NCI-H748 (cell line): ENCODE data around the gene UGT1A4.

Source experiments
- DNase-seq: peaks from one replicate; lab custom pipeline; 2025; ENCODE audit not compliant: unreplicated experiment; lab: John Stamatoyannopoulos, UW

The UGT1A4 gene

DNA sequence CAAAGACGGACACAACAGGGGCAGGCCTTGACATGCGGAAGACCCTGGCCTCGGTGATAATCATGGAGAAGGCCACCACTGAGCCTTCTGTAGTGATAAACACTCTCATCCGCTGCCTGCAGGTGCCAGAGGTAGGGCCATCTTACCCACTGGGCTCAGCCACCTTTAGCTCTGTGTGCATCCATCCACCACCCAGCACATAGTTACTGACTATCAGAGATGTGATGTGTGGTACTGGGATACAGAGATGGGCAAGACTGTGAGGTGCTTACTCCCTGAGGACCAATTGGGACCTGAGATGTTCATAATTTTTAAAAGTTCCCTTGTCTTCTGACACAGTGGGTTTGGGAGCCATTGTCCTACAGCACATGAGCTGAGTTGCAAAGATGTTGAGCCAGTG lies 61.2 kb downstream of the UGT1A4 start:
- DNase-seq = no peak

DNA sequence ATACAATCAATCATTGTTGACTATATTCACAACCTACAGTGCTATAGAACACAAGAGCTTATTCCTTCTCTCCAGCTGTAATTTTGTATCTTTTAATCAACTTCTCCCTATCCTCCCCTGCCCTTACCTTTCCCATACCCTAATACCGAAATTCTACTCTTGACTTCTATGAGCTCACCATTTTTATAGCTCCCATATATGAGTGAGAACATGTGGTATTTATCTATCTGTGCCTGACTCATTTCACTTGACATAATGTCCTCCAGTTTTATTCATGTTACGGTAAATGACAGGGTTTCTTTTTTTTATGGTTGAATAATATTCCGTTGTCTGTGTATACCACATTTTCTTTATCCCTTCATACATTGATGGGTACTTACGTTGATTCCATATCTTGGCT lies 62.2 kb downstream of the UGT1A4 start:
- DNase-seq = no peak

DNA sequence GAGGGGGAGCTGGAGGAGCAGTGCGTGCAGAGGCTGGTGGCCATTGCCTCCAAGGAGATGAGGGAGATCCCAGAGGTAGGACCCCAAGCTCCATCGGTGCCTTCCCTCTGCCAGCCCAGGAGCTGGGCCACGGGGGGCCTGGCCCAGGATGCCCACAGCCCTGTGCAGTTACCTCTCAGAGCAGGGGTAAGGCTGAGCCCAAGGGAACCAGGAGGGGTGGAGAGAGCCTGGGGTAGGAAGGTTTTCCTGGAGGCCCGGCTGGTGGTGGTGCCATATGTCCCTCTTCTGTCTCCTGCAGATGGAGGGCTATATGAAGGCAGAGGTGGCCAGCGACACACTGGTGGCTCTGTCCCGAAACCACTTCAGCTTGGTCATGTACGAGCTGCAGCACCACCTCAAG lies 71.0 kb downstream of the UGT1A4 start:
- no peak for DNase-seq

GRCh38 chr2:233791151-233791882 lies 72.8 kb downstream of the UGT1A4 start:
- no peak for DNase-seq

DNA sequence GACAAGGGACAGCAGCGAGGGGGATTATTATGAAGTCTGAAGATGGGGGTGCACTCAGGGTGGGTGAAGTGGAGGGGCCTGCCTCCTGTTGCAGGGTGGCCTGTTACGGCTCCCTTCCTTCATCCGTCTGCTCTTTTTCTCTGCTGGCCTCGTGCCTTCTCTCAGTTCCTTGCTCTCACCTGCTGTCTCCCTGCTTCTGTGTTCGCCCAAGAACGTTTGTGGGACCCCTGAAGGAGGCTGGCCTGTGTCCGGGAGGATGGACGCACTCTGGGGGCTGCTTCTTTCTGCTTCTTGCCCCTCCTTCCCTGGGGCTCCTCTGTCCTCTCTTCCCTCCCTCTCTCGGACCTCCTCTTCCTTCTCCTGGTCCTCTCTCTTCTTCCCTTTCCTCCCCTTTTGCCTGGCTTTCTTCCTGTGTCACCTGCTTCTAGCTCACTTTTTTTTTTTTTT lies 73.4 kb downstream of the UGT1A4 start:
- no peak for DNase-seq

DNA sequence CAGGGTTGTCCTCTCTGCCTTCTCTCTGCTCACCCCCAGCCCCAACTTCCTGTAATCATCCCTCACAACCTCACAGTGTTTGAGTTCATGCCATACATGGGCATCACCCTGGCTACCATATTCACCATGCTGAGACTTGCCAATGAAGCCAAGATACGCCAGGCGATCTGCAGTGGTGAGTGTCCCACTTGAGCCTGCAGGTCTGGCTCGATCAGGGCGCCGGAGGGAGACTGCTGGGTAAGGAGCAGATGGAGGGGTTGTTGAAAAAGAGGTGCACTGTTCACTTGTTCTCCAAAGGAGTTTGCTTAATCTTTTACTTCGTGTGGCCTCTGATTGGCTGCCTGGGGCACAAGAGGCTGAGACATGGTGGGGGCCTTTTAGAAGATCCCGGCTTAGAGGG lies 74.2 kb downstream of the UGT1A4 start:
- no peak for DNase-seq

GRCh38 chr2:233793465-233794127 lies 75.1 kb downstream of the UGT1A4 start:
- peak; percentile 55 for DNase-seq

DNA sequence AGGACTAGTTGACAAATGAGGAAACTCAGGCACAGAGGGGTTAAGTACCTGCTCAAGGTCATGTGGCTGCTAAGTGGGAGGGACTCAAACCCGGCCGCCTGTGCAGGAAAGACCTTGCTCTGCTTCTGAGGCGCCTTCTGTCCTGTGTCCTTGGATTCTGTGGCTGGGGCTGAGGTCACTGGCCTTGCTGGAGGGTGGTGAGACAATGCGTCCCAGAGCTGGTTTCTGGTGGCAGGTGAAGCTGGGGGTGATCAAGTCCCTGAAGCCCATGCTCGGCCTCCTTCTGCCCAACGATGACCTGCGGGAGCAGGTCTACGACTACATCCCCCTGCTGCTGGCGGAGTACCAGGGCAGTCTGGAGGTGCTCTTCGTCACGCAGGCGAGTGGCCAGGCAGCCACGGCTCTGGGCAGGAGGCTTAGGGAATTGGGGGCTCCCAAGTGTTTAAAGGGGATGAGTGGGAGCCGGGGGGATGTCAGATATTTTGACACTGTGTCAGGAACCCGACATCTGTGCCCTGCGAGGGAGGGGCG lies 75.7 kb downstream of the UGT1A4 start:
- DNase-seq = no peak

DNA sequence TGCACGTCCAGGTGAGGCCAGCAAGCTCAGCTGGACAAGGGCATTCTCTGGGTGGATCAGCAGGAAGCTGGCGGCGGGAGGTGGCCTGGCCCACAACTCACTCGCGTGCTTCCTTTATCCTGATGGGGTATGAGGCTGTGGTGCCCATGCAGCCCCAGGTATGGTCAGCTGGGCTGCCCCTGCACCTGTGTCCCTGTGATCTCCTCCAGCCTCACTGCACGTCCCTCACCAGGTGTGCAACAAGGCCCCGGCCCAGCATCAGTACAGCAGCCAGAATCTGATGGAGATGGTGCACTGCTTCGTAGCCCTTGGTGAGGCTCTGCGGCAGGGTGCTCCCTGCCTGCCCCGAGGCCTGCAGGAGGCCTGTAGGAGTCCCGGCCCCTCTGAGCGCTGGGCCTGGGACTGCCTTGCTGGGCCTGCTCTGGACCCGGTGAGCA lies 77.2 kb downstream of the UGT1A4 start:
- no peak for DNase-seq

- no peak for DNase-seq
These were observed 77.7 kb downstream of the UGT1A4 start for GRCh38 chr2:233796254-233796653.

GRCh38 chr2:233798335-233799086 lies 80.0 kb downstream of the UGT1A4 start:
- no peak for DNase-seq

GRCh38 chr2:233799087-233799665 lies 80.6 kb downstream of the UGT1A4 start:
- DNase-seq = no peak

- no peak for DNase-seq
These were observed 81.2 kb downstream of the UGT1A4 start for GRCh38 chr2:233799716-233800115.

DNA sequence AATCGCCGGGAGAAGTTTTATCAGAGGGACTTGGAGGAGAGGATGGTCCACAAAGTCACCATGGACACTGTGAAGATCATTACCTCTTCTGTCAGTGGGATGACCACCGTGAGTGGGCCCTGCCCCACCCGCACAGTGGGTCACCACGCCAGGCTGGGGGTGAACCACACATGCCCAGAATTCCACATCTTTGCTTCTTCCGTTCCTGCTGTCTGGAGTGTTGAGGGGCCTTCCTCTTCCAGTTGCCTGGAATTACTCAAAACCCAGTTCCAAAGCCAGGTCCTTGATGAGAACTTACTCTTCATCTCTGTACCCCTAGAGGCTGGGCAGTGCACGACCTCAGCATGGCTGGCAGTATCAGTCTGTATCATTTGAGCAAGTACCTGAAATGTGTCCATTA lies 81.7 kb downstream of the UGT1A4 start:
- DNase-seq = no peak

DNA sequence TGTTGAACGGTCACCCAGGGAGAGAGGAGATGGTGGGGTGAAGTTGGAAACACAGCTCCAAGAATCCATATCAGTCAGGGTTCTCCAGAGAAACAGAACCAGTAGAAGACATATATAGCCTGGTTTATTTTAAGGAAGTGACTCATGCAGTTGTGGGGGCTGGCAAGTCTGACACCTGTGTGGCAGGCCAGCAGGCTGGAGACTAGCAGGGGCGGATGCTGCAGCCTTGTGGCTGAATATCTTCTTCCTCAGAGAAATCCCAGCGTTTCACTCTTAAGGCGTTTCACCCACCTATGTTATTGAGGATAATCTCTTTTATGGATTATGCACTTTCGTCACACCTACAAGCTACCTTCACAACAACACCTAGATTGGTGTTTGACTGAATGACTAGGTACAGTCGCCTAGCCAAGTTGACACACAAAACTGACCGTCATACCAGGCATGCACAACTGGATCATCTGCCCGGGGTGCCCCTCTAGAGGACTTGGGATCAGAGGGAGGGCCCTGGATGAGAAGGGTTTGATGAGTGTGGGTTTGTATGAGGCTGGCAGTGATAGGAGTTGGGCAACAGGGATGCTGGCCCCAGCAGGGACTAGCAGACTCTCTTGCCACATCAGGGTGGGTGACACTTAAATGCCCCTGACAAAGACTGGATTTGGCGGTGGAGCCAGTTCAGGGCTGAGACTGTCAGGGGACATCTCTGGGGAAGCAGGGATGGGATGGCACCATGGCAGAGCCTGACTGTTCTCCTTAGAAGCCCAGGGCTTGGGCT lies 83.0 kb downstream of the UGT1A4 start:
- DNase-seq = no peak

DNA sequence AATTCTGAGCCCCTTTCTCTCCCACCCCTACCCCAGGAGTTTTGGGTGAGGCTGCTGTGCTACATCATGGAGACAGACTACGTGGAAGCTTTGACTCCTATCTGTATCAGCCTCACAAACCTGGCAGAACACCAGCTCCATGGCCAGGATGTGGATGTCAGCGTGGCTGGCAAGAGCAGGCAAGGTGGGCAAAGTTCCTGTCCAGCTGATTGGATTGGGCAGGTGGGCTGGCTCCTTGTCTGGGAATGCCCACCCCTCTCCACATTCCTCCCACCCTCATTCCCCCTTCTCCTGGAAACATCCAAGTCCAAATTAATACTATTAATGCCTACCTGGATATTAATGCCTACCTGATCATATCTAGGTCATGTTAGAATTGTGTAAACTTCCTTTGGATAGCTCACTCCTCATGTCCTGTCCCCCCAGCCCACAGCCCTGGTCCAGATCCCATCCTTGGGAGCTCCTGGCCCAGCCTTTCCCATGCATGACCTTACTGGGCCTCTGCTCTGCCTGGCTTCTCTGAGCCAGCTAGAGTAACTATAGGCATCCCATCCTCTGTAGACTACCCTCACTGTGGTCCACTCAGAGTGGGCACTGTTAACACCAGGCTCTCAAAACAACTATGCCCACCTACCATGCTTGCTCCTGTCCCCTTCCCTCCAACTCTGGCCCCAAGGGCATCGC lies 83.7 kb downstream of the UGT1A4 start:
- DNase-seq = no peak

- DNase-seq = no peak
These were observed 84.9 kb downstream of the UGT1A4 start for GRCh38 chr2:233803292-233803911.

GRCh38 chr2:233803994-233804393 lies 85.5 kb downstream of the UGT1A4 start:
- no peak for DNase-seq

DNA sequence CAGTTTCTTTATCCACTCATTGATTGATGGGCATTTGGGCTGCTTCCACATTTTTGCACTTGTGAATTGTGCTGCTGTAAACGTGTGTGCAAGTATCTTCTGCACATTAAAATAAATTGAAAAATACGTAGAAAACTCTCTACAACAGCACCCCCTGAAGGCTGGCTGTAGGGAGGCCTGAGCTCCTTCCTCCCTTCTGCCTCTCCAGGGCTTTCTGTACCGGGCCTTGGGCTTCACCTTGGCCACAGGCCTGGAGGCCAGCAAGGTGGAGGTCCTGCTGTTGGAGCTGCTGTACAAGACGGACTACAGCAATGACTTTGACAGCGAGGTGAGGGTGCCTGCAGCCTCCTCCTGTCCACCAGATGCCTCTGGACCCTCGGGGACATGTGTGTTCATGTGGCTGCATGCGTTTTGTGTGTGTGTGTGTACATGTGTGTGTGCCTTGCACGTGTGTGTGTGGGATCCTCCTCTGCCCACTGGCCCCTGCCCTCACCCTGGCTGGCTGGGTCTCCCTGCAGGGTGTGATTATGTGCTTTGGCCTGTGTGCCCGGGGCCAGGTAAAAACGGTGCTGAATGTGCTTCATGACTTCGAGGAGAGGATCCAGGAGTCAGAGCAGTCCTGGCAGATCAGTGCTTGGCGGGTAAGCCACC lies 88.8 kb downstream of the UGT1A4 start:
- DNase-seq = no peak
